CD8-positive, alpha-beta memory T cell (primary cell): ENCODE results near the gene JAKMIP3. TPM values are rescaled to one million over a fixed set of nuclear protein-coding genes. Genes with fewer than 3 reads are reported as not detected.
A peak's percentile ranks its signal among the peaks of the same experiment; 100 is the strongest.

Source experiments
- CTCF ChIA-PET: fragments of 350-600 bp; sonication (Branson Sonifier 250); formaldehyde crosslinking; loops from one replicate; lab custom pipeline; 2021; ENCODE audit warnings: antibody characterized with exemption; lab: Charles Lee
- POLR2A ChIA-PET: fragments of 350-600 bp; sonication (Branson Sonifier 250); formaldehyde crosslinking; loops from one replicate; lab custom pipeline; 2021; ENCODE audit warnings: antibody characterized with exemption; lab: Charles Lee
- DNase-seq, 5 donors: peaks; one replicate each; pipeline versions ENCODE4 v3.0.0 to v3.0.0-alpha.2; 2020 to 2022; ENCODE audit warnings: mixed read lengths in 1 of 5
- H3K27ac ChIP-seq: one replicate; pipeline ENCODE4 v1.7.0; 2013; ENCODE audit warnings: low read depth, mild to moderate bottlenecking, low read length, moderate library complexity
- H3K27me3 ChIP-seq: 2 replicates; pipeline ENCODE4 v1.7.0; 2013; ENCODE audit warnings: low read length, mild to moderate bottlenecking; ENCODE audit not compliant: insufficient read depth, poor library complexity, severe bottlenecking
- H3K36me3 ChIP-seq: 2 replicates; pipeline ENCODE4 v1.7.0; 2013; ENCODE audit warnings: mild to moderate bottlenecking, low read length, moderate library complexity; ENCODE audit not compliant: insufficient read depth
- H3K4me1 ChIP-seq: 2 replicates; pipeline ENCODE4 v1.7.0; 2013; ENCODE audit warnings: mild to moderate bottlenecking, low read length, moderate library complexity; ENCODE audit not compliant: insufficient read depth
- H3K4me3 ChIP-seq: 2 replicates; pipeline ENCODE4 v1.7.0; 2013; ENCODE audit warnings: mild to moderate bottlenecking, low read length
- H3K9me3 ChIP-seq: 2 replicates; pipeline ENCODE4 v1.7.0; 2013; ENCODE audit warnings: mild to moderate bottlenecking, low read length
- H3K27ac Mint-ChIP-seq, 8 donors: one replicate each; pipeline ENCODE4 v1.8.0; 2020 to 2021; ENCODE audit warnings: mixed read lengths in 8 of 8, mild to moderate bottlenecking in 6 of 8, inconsistent platforms in 3 of 8, moderate library complexity in 3 of 8
- H3K27me3 Mint-ChIP-seq, 2 donors: one replicate each; pipeline ENCODE4 v1.8.0; 2020 to 2021; ENCODE audit warnings: mixed read lengths in 2 of 2, mild to moderate bottlenecking in 1 of 2, moderate library complexity in 1 of 2
- H3K36me3 Mint-ChIP-seq, 3 donors: one replicate each; pipeline ENCODE4 v1.8.0; 2020 to 2021; ENCODE audit warnings: mixed read lengths in 3 of 3, inconsistent platforms in 1 of 3, mild to moderate bottlenecking in 1 of 3
- H3K4me1 Mint-ChIP-seq, 3 donors: one replicate each; pipeline ENCODE4 v1.8.0; 2020 to 2021; ENCODE audit warnings: mixed read lengths in 3 of 3, inconsistent platforms in 1 of 3, mild to moderate bottlenecking in 1 of 3
- H3K4me3 Mint-ChIP-seq, 7 donors: one replicate each; pipeline ENCODE4 v1.8.0; 2020 to 2021; ENCODE audit warnings: mixed read lengths in 7 of 7, mild to moderate bottlenecking in 6 of 7, moderate library complexity in 4 of 7, inconsistent platforms in 2 of 7
- H3K9me3 Mint-ChIP-seq, 5 donors: one replicate each; pipeline ENCODE4 v1.8.0; 2020 to 2022; ENCODE audit warnings: mixed read lengths in 5 of 5, mild to moderate bottlenecking in 3 of 5, moderate library complexity in 2 of 5, inconsistent platforms in 1 of 5
- polyA plus RNA-seq: library from polyadenylated mRNA; unstranded; fragments of 300-500 nt; fragmentation: Illumina TruSeq; gene quantifications from one replicate; pipeline ENCODE4 v1.2.3, GENCODE V29; 2021
- total RNA-seq, 2 experiments: library from RNA; stranded (reverse); gene quantifications; one replicate each; pipeline ENCODE4 v1.2.3, GENCODE V29; 2021

Gene JAKMIP3
- total and polyA plus RNA-seq, 3 experiments from 2014 or later = 0.09 to 0.13 TPM; not detected in 1

DNA sequence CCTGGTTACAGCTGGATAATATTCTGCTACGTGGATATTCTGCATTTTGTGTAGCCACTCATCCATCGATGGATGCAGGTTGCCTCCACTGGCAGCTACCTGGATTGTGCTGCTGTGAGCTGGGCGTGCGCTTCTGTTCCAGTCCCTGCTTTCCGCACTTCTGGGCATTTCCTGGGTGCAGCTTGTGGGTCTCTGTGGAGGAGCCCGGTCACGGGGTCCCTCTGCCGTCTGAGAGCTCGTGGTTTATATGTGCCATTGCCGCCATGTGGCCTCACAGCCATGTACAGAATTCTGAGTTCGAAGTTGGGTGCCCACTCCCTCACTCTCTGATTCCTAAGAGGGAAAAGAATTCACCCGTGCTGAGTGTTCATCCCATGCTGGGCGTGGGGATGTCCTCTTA lies 38.3 kb downstream of the JAKMIP3 start:
- Histone ChIP-seq H3K27ac (no peak overlapping the region), H3K4me3 (no peak overlapping the region), H3K4me1 (no peaks in the 10 kb centered on the region), H3K9me3 (no peaks in the 10 kb centered on the region), H3K36me3 (no peaks in the 10 kb centered on the region), H3K27me3 (no peaks in the 10 kb centered on the region)
- peaks cover 11 to 12% of the 10 kb centered on the region in 2 donors for H3K27me3 Mint-ChIP-seq
- DNase-seq = no peak
- POLR2A ChIA-PET = no interaction called here
- H3K36me3 Mint-ChIP-seq = no peaks in the 10 kb centered on the region
- no peak overlapping the region for H3K4me3 Mint-ChIP-seq
- H3K4me1 Mint-ChIP-seq = no peaks in the 10 kb centered on the region
- no peak overlapping the region for H3K27ac Mint-ChIP-seq
- CTCF ChIA-PET = no interaction called here
- H3K9me3 Mint-ChIP-seq = no peaks in the 10 kb centered on the region

DNA sequence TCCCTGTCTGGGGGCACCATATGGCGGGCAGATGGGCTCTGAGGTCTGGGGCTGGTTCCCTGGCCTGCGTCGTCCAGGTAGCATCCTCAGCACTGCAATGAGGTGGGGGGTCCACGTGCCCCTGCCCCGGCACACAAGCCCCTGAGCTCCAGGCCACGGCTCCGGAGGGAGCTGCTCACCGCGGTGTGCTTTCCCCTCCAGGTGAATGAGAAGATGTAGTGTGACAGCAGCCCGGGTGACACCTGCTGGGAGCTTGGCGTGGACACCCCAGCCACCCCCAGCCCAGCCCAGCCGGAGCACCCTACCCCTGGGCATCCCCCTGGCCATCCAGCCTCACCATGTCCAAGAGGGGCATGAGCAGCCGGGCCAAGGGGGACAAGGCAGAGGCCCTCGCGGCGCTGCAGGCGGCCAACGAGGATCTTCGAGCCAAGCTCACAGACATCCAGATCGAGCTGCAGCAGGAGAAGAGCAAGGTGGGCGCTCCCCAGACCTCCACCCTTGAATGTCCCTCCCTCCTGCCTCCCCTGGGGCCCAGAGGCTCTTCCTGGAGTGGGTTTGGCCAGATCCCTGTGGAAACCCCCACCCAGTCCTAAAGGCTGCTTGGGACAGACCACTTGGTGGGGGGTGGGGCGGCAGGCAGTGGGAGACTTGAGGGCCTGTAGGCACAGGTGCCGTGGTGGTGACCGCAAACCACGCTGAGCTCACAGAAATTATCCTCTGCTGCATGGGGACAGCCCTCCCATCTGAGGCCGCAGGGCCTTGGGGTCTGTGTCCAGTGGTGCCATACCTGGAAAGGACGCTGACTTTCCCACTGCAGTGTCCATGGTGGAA lies 38.9 kb downstream of the JAKMIP3 start:
- Histone ChIP-seq H3K4me1 (no peaks in the 10 kb centered on the region), H3K27me3 (no peaks in the 10 kb centered on the region), H3K9me3 (no peaks in the 10 kb centered on the region), H3K4me3 (no peak overlapping the region), H3K27ac (no peak overlapping the region), H3K36me3 (no peaks in the 10 kb centered on the region)
- ChIA-PET CTCF (no interaction called here), POLR2A (no interaction called here)
- DNase-seq = no peak
- peaks cover 8 to 12% of the 10 kb centered on the region in 2 donors for H3K27me3 Mint-ChIP-seq
- no peak overlapping the region for H3K4me3 Mint-ChIP-seq
- no peaks in the 10 kb centered on the region for H3K4me1 Mint-ChIP-seq
- H3K36me3 Mint-ChIP-seq = no peaks in the 10 kb centered on the region
- H3K27ac Mint-ChIP-seq = no peak overlapping the region
- H3K9me3 Mint-ChIP-seq = no peaks in the 10 kb centered on the region

DNA sequence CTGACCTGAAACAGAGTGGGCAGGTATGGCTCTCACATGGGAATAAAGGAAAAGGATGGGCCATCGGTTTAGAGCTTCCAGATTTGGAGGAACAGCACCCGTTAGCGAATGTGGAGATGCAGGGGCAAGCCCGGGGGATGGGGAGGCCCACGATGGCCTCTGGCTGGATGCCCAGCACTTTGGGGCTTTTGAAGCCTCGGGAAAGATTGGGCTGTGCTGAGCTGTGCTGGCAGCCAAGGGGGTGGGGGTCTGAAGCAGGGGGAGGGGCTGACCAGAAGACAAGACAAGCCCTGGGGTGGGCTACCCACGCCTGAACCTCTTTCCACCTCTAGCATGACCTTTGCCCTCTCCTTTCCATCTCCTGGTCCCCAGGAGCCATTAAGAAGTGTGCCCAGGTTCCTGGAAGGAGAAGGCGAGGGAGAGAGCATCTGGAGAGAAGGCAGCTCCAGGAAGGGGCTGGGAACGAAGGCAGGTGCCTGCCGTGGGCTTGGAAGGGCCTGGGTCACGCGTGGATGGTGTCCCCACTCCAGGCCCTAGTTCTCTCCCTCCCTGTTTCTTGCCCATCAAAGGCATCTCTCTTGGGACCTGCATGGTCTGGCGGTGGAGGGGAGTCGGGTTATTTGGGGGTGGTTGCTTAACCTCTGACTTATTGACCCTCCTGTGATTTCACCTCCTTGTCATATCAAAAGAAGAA lies 39.7 kb downstream of the JAKMIP3 start:
- no peaks in the 10 kb centered on the region for H3K4me1 Mint-ChIP-seq
- H3K9me3 ChIP-seq = no peaks in the 10 kb centered on the region
- no peaks in the 10 kb centered on the region for H3K4me1 ChIP-seq
- H3K4me3 Mint-ChIP-seq = no peak overlapping the region
- H3K27me3 ChIP-seq = no peaks in the 10 kb centered on the region
- no peaks in the 10 kb centered on the region for H3K36me3 ChIP-seq
- no peak overlapping the region for H3K4me3 ChIP-seq
- no peak overlapping the region for H3K27ac ChIP-seq
- ChIA-PET POLR2A (no interaction called here), CTCF (no interaction called here)
- H3K9me3 Mint-ChIP-seq = no peaks in the 10 kb centered on the region
- H3K27ac Mint-ChIP-seq = peak overlapping the region in 1 of 8 donors; percentile 39
- DNase-seq = no peak
- H3K27me3 Mint-ChIP-seq = peaks cover 8 to 10% of the 10 kb centered on the region in 2 donors
- no peaks in the 10 kb centered on the region for H3K36me3 Mint-ChIP-seq

DNA sequence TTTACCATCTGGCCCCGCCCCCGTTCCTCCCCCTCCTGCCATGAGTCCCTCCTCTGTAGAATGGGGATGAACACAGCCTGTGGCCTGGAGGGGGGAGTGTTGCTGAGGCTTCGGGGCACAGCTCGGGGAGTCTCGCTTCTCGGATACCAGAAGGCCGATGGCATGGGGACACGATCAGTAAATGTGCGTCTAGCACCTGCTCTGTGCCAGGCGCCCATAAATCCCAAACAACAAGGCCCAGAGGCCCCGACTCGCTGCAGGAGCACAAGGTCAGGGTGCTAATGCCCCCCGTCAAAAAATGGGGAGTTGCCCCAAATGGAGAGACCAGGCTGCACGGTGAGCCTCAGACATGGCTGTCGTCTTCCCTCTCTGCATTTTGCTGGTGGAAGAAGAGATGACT lies 40.7 kb downstream of the JAKMIP3 start:
- no peak for DNase-seq
- no peaks in the 10 kb centered on the region for H3K9me3 ChIP-seq
- CTCF ChIA-PET = no interaction called here
- no peak overlapping the region for H3K27ac Mint-ChIP-seq
- H3K27ac ChIP-seq = no peak overlapping the region
- no peak overlapping the region for H3K4me3 Mint-ChIP-seq
- H3K27me3 Mint-ChIP-seq = peaks cover 3 to 8% of the 10 kb centered on the region in 2 donors
- H3K4me3 ChIP-seq = no peak overlapping the region
- H3K36me3 ChIP-seq = no peaks in the 10 kb centered on the region
- no peaks in the 10 kb centered on the region for H3K9me3 Mint-ChIP-seq
- H3K36me3 Mint-ChIP-seq = no peaks in the 10 kb centered on the region
- H3K4me1 Mint-ChIP-seq = no peaks in the 10 kb centered on the region
- POLR2A ChIA-PET = no interaction called here
- no peaks in the 10 kb centered on the region for H3K27me3 ChIP-seq
- H3K4me1 ChIP-seq = no peaks in the 10 kb centered on the region

DNA sequence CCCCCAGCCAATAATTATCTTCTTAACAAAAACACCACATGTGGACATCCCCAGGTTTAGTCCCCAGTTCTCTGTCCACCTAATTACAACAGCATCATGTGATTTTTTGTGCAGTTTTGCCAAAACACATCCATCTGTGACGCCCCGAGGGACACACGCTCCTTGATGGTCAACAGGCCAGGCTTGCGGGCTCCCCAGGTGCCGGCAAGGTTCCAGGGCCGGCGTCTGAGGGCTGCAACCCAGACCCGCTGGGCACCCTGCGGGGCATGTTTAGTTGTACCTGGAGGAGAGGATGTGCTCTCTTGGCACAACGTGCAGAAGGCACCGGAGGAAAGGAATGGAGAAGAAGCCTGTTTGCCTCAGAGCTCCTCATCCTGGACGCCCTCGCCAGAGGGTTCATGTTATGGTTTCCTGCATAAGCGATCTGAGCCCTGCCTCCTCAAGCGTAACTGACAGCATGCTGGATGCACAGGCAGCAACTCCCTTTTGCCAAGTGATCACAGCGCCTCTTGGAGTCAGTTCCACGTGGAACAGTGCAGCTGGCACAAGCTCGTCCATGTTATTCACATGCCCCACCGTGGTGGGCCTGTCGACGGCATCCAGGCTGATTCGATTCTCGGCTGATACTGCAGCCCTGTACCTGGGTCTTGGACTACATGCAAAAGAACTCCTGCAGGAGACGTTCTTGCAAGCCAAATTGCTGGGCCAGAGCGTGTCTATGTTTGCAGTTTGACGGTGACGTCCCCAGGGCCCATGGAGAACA lies 41.6 kb downstream of the JAKMIP3 start:
- Mint-ChIP-seq H3K9me3 (no peaks in the 10 kb centered on the region), H3K4me1 (no peaks in the 10 kb centered on the region), H3K27ac (no peak overlapping the region), H3K27me3 (peaks cover 0 to 3% of the 10 kb centered on the region in 2 donors), H3K4me3 (no peak overlapping the region), H3K36me3 (no peaks in the 10 kb centered on the region)
- CTCF ChIA-PET = no interaction called here
- H3K4me1 ChIP-seq = no peaks in the 10 kb centered on the region
- POLR2A ChIA-PET = no interaction called here
- H3K36me3 ChIP-seq = no peaks in the 10 kb centered on the region
- H3K9me3 ChIP-seq = no peaks in the 10 kb centered on the region
- no peak for DNase-seq
- no peak overlapping the region for H3K27ac ChIP-seq
- H3K27me3 ChIP-seq = no peaks in the 10 kb centered on the region
- H3K4me3 ChIP-seq = no peak overlapping the region

DNA sequence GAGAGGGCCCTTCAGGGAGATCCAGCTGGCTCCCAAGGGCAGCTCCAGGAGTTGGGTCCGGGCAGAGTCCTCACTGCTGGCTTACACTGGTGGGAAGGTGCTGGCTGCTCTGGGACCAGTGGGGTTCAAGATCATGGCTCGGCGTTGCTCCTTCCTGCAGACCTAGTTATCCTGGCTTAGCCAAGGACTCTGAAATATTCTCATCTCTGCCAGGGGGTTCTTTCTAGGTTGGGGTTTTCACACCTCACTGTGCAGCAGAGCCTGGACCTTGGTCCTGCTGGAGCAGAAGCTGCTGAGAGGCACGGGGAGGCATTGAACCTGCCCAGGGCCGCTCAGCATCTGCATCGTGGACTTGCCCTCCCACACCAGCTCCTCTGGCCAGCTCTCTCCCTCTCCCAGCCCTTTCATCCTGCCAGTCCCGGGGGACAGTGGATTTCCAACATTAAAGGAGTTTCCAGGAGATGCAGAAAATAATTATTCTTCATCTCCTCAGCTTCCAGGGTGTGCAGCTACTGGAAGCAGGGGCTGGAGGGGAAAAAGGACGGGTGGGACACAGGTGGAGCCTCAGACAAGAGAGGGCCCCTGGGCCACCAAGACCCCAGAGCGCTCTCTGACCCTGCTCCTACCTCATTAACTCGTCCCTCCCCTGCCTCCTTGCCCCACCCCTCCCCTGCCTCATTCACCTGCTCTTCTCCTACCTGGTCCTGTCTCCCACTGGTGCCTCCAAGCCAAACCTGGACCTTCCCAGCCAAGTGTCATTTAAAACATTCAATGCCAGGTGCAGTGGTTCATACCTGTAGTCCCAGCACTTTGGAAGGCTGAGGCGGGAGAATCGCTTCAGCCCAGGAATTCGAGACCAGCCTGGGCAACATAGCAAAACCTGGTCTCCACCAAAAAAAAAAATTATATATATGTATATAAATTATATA lies 42.5 kb downstream of the JAKMIP3 start:
- no peak overlapping the region for H3K4me3 ChIP-seq
- Mint-ChIP-seq H3K4me1 (no peaks in the 10 kb centered on the region), H3K4me3 (no peak overlapping the region), H3K27me3 (peaks cover 0 to 6% of the 10 kb centered on the region in 2 donors), H3K9me3 (no peaks in the 10 kb centered on the region), H3K27ac (no peak overlapping the region), H3K36me3 (no peaks in the 10 kb centered on the region)
- H3K27ac ChIP-seq = no peak overlapping the region
- no peaks in the 10 kb centered on the region for H3K36me3 ChIP-seq
- no peaks in the 10 kb centered on the region for H3K27me3 ChIP-seq
- ChIA-PET POLR2A (no interaction called here), CTCF (no interaction called here)
- no peaks in the 10 kb centered on the region for H3K4me1 ChIP-seq
- no peak for DNase-seq
- H3K9me3 ChIP-seq = no peaks in the 10 kb centered on the region

DNA sequence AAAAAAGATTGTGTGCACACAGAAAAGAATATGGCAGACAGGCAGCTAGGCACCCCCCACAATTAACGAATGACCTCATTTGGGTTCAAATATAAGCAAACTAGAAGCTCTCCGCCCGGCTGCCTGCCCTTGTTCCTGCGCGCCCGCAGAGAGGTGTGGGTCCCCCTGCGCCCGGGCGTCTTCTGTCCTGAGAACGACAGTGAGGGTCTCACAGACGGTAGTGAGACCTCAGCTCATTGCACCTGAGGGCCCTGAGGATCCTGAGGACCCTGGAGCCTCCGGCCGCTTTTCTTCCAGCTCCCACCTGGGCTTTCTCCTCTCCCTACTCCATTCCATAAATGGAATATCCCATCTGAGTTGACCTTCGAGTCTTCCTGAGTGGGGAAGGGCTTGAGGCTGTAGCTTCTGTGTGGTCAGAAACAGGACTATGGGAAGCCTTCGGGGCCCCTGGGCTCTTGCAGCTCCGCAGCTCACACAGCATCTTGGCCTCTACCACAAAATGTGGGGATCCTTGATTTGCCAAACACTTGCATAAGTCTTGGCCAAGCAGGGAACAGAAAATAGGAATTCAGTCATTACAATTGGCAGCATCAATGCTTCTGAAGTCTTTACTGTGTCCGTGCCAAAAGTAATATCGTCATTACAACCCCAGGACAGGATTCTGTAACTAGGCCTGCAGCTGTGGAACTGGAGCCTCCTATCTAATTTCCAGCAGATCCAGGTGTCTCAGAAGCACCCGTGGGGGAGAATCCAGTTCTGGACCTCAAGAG lies 43.8 kb downstream of the JAKMIP3 start:
- Mint-ChIP-seq H3K4me1 (no peaks in the 10 kb centered on the region), H3K36me3 (no peaks in the 10 kb centered on the region), H3K4me3 (no peak overlapping the region), H3K9me3 (no peaks in the 10 kb centered on the region), H3K27me3 (peaks cover 0 to 4% of the 10 kb centered on the region in 2 donors), H3K27ac (no peak overlapping the region)
- Histone ChIP-seq H3K27ac (no peak overlapping the region), H3K36me3 (no peaks in the 10 kb centered on the region), H3K4me1 (no peaks in the 10 kb centered on the region), H3K4me3 (no peak overlapping the region), H3K27me3 (no peaks in the 10 kb centered on the region), H3K9me3 (no peaks in the 10 kb centered on the region)
- DNase-seq = no peak
- ChIA-PET CTCF (no interaction called here), POLR2A (no interaction called here)
